K562 (cell line): Measurements from ENCODE around the gene ZNF620. TPM values are rescaled to one million over a fixed set of nuclear protein-coding genes. Genes with fewer than 3 reads are reported as not detected.
A peak's percentile ranks its signal among the peaks of the same experiment; 100 is the strongest.
"Not testable (repeated sequence)": the region's sequence is repeated elsewhere in the genome, so short reads cannot be mapped to it uniquely, and the experiment has no call there.

Source experiments
- ATAC-seq: fragments of 200-7000 bp; cut with Tn5 transposase; 3 replicates; pipeline ENCODE4 v1.9.1; 2020; ENCODE audit warnings: moderate library complexity
- BruUV-seq: library from RNA; stranded (reverse); fragments of 400-500 nt; replicated peaks from 2 replicates; lab custom pipeline; 2021; lab: Mats Ljungman, UMichigan
- CTCF ChIA-PET: fragments of 300-600 bp; formaldehyde crosslinking; extraction: SDS; loops from one replicate; lab custom pipeline; 2021; ENCODE audit warnings: low intra/inter-chr PET ratio; lab: Yijun Ruan, JAX
- POLR2A ChIA-PET: fragments of 300-600, 350-650 bp; sonication (Branson Sonifier 250); formaldehyde crosslinking; extraction: SDS; loops from one replicate; lab custom pipeline; 2021; ENCODE audit warnings: antibody characterized with exemption, inconsistent platforms; lab: Yijun Ruan, JAX
- DNase-seq, 4 experiments: peaks; one replicate each; pipeline versions ENCODE4 v3.0.0 to v3.0.0-alpha.2; 2011 to 2018; ENCODE audit warnings: low spot score in 3 of 4, mixed read lengths in 3 of 4; ENCODE audit errors: extremely low read depth in 1 of 4
- FAIRE-seq: peaks from 2 replicates; lab custom pipeline; 2011; peaks lifted over from hg19 to GRCh38; lab: Jason Lieb, UNC
- H2AFZ ChIP-seq: 2 replicates; pipeline ENCODE4 v1.6.0; 2011; ENCODE audit warnings: low read depth, low read length, control low read depth, inconsistent platforms
- H3K27ac ChIP-seq: fragments of 200-600 bp; 3 replicates; pipeline ENCODE4 v1.8.0; 2011; ENCODE audit warnings: low read depth, mild to moderate bottlenecking, control low read depth, inconsistent platforms, low read length, moderate library complexity, mixed read lengths; ENCODE audit errors: extremely low read depth
- H3K27me3 ChIP-seq, 2 experiments: fragments of 300-600 bp in 1 of 2; 2 replicates in 1 of 2; 3 replicates in 1 of 2; pipeline versions ENCODE4 v1.6.0 to v1.8.0; 2011; ENCODE audit warnings: inconsistent platforms in 2 of 2, low read length in 2 of 2, mild to moderate bottlenecking in 1 of 2, mixed read lengths in 1 of 2, moderate library complexity in 1 of 2; ENCODE audit not compliant: control insufficient read depth in 2 of 2, insufficient read depth in 2 of 2
- H3K36me3 ChIP-seq: fragments of 300-600 bp; 3 replicates; pipeline ENCODE4 v1.8.0; 2011; ENCODE audit warnings: mild to moderate bottlenecking, low read length, inconsistent platforms; ENCODE audit not compliant: control insufficient read depth, insufficient read depth
- H3K4me1 ChIP-seq, 2 experiments: fragments of 200-600 bp in 1 of 2; replicated peaks in 1 of 2; 2 replicates in 1 of 2; 3 replicates in 1 of 2; pipeline versions ENCODE4 v1.5.1 to v1.8.0; 2011; ENCODE audit warnings: inconsistent platforms in 2 of 2, low read length in 2 of 2, mild to moderate bottlenecking in 1 of 2, mixed read lengths in 1 of 2, moderate library complexity in 1 of 2; ENCODE audit not compliant: control insufficient read depth in 2 of 2, insufficient read depth in 2 of 2
- H3K4me2 ChIP-seq: 2 replicates; pipeline ENCODE4 v1.6.1; 2011; ENCODE audit warnings: low read length, control low read depth, inconsistent platforms, mixed read lengths; ENCODE audit not compliant: insufficient read depth
- H3K4me3 ChIP-seq: fragments of 200-600 bp; sonication (generic), shearing (Covaris generic); 2 replicates; pipeline ENCODE4 v1.5.1; 2016; ENCODE audit warnings: control low read depth, inconsistent platforms
- H3K79me2 ChIP-seq: fragments of 200-600 bp; 3 replicates; pipeline ENCODE4 v1.8.0; 2011; ENCODE audit warnings: low read length, inconsistent platforms; ENCODE audit not compliant: control insufficient read depth, insufficient read depth
- H3K9ac ChIP-seq, 2 experiments: 2 replicates each; pipeline versions ENCODE4 v1.6.0 to v1.6.1; 2011; ENCODE audit warnings: low read depth in 2 of 2, low read length in 2 of 2, control low read depth in 1 of 2, inconsistent platforms in 1 of 2, mild to moderate bottlenecking in 1 of 2, mixed read lengths in 1 of 2; ENCODE audit not compliant: insufficient read depth in 1 of 2
- H3K9me1 ChIP-seq: one replicate; pipeline ENCODE4 v1.6.0; 2011; ENCODE audit warnings: inconsistent platforms, mild to moderate bottlenecking, low read length, moderate library complexity; ENCODE audit not compliant: control insufficient read depth, insufficient read depth
- H3K9me3 ChIP-seq: replicated peaks from 2 replicates; pipeline ENCODE4 v1.5.1; 2011; ENCODE audit warnings: low read depth, low read length, inconsistent platforms; ENCODE audit not compliant: control insufficient read depth, insufficient read depth
- H4K20me1 ChIP-seq: replicated peaks from 2 replicates; pipeline ENCODE4 v1.6.1; 2011; ENCODE audit warnings: low read length, inconsistent platforms, mixed read lengths; ENCODE audit not compliant: control insufficient read depth, insufficient read depth
- ARID1B ChIP-seq: fragments of 450-650 bp; IDR thresholded peaks from 2 replicates; pipeline ENCODE4 v1.6.1; 2016; ENCODE audit warnings: antibody characterized with exemption, mild to moderate bottlenecking, inconsistent platforms
- BHLHE40 ChIP-seq: IDR thresholded peaks from 2 replicates; pipeline ENCODE4 v1.6.1; 2011; ENCODE audit warnings: low read length, improper control_type of control experiment
- HIVEP1 ChIP-seq: fragments of 250-450 bp; sonication (Bioruptor Pico); IDR thresholded peaks from 2 replicates; pipeline ENCODE4 v1.4.0; 2020; ENCODE audit warnings: mild to moderate bottlenecking
- HMBOX1 ChIP-seq: sonication (generic); IDR thresholded peaks from 2 replicates; pipeline ENCODE4 v1.6.1; 2016
- ZNF263 ChIP-seq: sonication (generic); formaldehyde crosslinking; IDR thresholded peaks from 2 replicates; pipeline ENCODE4 v1.8.0; 2022; ENCODE audit warnings: mild to moderate bottlenecking, missing genetic modification reagents, borderline replicate concordance
- ZNF830 ChIP-seq: fragments of 250-450 bp; sonication (Bioruptor Pico); IDR thresholded peaks from 2 replicates; pipeline ENCODE4 v1.5.0; 2021; ENCODE audit warnings: mild to moderate bottlenecking
- WGBS: fragments of 100-300 bp; shearing (Covaris generic); methylation state at CpG from one replicate; pipeline ENCODE4 v1.1.6; 2016; ENCODE audit warnings: low coverage, mixed read lengths; ENCODE audit not compliant: insufficient coverage; ENCODE audit errors: missing lambda C conversion rate; 5-methylcytosine and 5-hydroxymethylcytosine counted together
- in situ Hi-C: fragments of 300-500 bp; cut with MboI; formaldehyde crosslinking; loops from 4 replicates; pipeline ENCODE4 v1.15.0; 2018; ENCODE audit warnings: inconsistent platforms, mixed read lengths
- intact Hi-C: fragments of 100-400 bp; cut with micrococcal nuclease; formaldehyde crosslinking; loops from 2 replicates; pipeline ENCODE4 v1.14.2; 2022
- polyA plus RNA-seq, 8 experiments: library from polyadenylated mRNA; depleted of rRNA in 4 of 8; stranded (reverse) in 5 of 8; unstranded in 3 of 8; fragments of >200 nt; fragmentation: Nextera tagmentation in 2 of 8; fragmentation: Illumina TruSeq in 1 of 8; extraction: Ambion mirVana in 2 of 8; extraction: Trizol in 1 of 8; gene quantifications; 2 replicates each; pipeline versions ENCODE4 v1.2.1 to v1.2.3, GENCODE V29; 2011 to 2014; ENCODE audit warnings: inconsistent platforms in 1 of 8, missing spikeins in 1 of 8
- total RNA-seq, 7 experiments: library from RNA; depleted of rRNA in 6 of 7; stranded (reverse); fragments of >200 nt in 6 of 7; fragmentation: Illumina TruSeq in 2 of 7; extraction: Trizol in 2 of 7; gene quantifications; 2 replicates each; pipeline versions ENCODE4 v1.2.1 to v1.2.3, GENCODE V29; 2011 to 2021; ENCODE audit warnings: low replicate concordance in 1 of 7

ZNF620 gene
- total and polyA plus RNA-seq, 9 of the 15 experiments (the other 6 are each of a cell fraction or from before 2014, with no cell fraction given) = 1.2 to 5.5 (median 3.3) TPM

- peaks cover 0 to 8% of the 10 kb centered on the region in 2 experiments; a peak in 2 of 5 replicates for H3K4me1 ChIP-seq
- ATAC-seq = peak; percentile 68
- peak in 1 of 4 experiments; percentile 33 for DNase-seq
- no peak overlapping the region for H3K27ac ChIP-seq
- no peaks in the 10 kb centered on the region for H3K27me3 ChIP-seq
- H3K79me2 ChIP-seq = no peaks in the 10 kb centered on the region
- WGBS = 13% methylated on average over 7 of the region's 7 CpGs
- no peak overlapping the region for H3K9ac ChIP-seq
- peak overlapping the region; percentile 81 for H2AFZ ChIP-seq
- no TSS peak for BruUV-seq
- H4K20me1 ChIP-seq = no peaks in the 10 kb centered on the region
- ChIA-PET CTCF (no interaction called here), POLR2A (interaction anchor here (0.6 to 1.5 kb wide), 2 partner anchors 11 to 16 kb away, joined by 3 read pairs; no protein-coding TSS in a partner anchor)
- no peak overlapping the region for H3K4me3 ChIP-seq
- intact Hi-C loops (no loop called here), in situ Hi-C loops (no loop called here)
- no peaks in the 10 kb centered on the region for H3K9me3 ChIP-seq
- H3K4me2 ChIP-seq = peak overlapping the region; percentile 33; the same call in 1 of the 2 replicates
- H3K36me3 ChIP-seq = no peaks in the 10 kb centered on the region
- no peak for TF ChIP-seq BHLHE40
- TF ChIP-seq ZNF830 (CRISPR knock-in tag) = no peak
- no peak for TF ChIP-seq HIVEP1 (CRISPR knock-in tag)
- TF ChIP-seq HMBOX1 = peak; percentile 65
- FAIRE-seq = peak; percentile 60
- H3K9me1 ChIP-seq = no peaks in the 10 kb centered on the region
These were observed 51.8 kb downstream of the ZNF620 start for GRCh38 chr3:40557575-40558161.

GRCh38 chr3:40562482-40562881, 56.6 kb downstream of the ZNF620 start:
- BruUV-seq, H3K4me2 ChIP-seq, intact Hi-C loops, H3K9me1 ChIP-seq, H3K9ac ChIP-seq, CTCF ChIA-PET, H3K27ac ChIP-seq, FAIRE-seq, ATAC-seq, H4K20me1 ChIP-seq, H3K27me3 ChIP-seq, H3K4me3 ChIP-seq, H3K36me3 ChIP-seq, in situ Hi-C loops, H3K4me1 ChIP-seq, H3K9me3 ChIP-seq, H3K79me2 ChIP-seq, POLR2A ChIA-PET: not testable (repeated sequence)
- WGBS = 11% methylated on average over 5 of the region's 9 CpGs
- DNase-seq = peak in 1 of 4 experiments; percentile 28
- TF ChIP-seq ARID1B (peak; percentile 47), ZNF263 (CRISPR knock-in tag) (peak; percentile 96)
- H2AFZ ChIP-seq = 0 out of 2 replicates have a peak overlapping the region, but pooled peaks have one; percentile 45
